H1 (cell line): ENCODE data around the gene NCOA5. TPM values are rescaled to one million over a fixed set of nuclear protein-coding genes. Genes with fewer than 3 reads are reported as not detected.

Source experiments
- CTCF ChIA-PET: fragments of 300-600 bp; sonication (Branson Sonifier 250); formaldehyde crosslinking; loops from one replicate; lab custom pipeline; 2021; ENCODE audit not compliant: partially characterized antibody; lab: Charles Lee
- POLR2A ChIA-PET: fragments of 300-600 bp; sonication (Branson Sonifier 250); formaldehyde crosslinking; loops from one replicate; lab custom pipeline; 2021; ENCODE audit warnings: inconsistent platforms; ENCODE audit not compliant: partially characterized antibody; lab: Charles Lee
- DNase-seq, 2 experiments: peaks; one replicate each; pipeline versions ENCODE4 v3.0.0 to v3.0.0-alpha.2; 2010 to 2022; ENCODE audit warnings: low spot score in 2 of 2, low read depth in 1 of 2, mixed read lengths in 1 of 2
- FAIRE-seq: peaks from 2 replicates; lab custom pipeline; 2011; peaks lifted over from hg19 to GRCh38; lab: Jason Lieb, UNC
- H2AFZ ChIP-seq: 2 replicates; pipeline ENCODE4 v1.8.1; 2012; ENCODE audit warnings: low read length, inconsistent platforms
- H2AK5ac ChIP-seq: 2 replicates; pipeline ENCODE4 v1.6.1; 2013; ENCODE audit warnings: low read depth, low read length
- H2BK120ac ChIP-seq: replicated peaks from 2 replicates; pipeline ENCODE3; 2013; ENCODE audit warnings: low read depth, low read length, inconsistent platforms
- H2BK12ac ChIP-seq: 2 replicates; pipeline ENCODE4 v1.6.1; 2013; ENCODE audit warnings: low read depth, low read length
- H2BK15ac ChIP-seq: 2 replicates; pipeline ENCODE4 v1.6.1; 2013; ENCODE audit warnings: low read length
- H2BK20ac ChIP-seq: 2 replicates; pipeline ENCODE4 v1.6.1; 2013; ENCODE audit warnings: low read length
- H2BK5ac ChIP-seq: 2 replicates; pipeline ENCODE4 v1.6.1; 2013; ENCODE audit warnings: low read depth, low read length
- H3K14ac ChIP-seq: 2 replicates; pipeline ENCODE4 v1.6.1; 2013; ENCODE audit warnings: inconsistent platforms; ENCODE audit not compliant: insufficient read length
- H3K18ac ChIP-seq: 2 replicates; pipeline ENCODE4 v1.6.1; 2013; ENCODE audit warnings: low read length; ENCODE audit errors: extremely low read depth
- H3K23ac ChIP-seq: 2 replicates; pipeline ENCODE4 v1.6.1; 2013; ENCODE audit warnings: inconsistent platforms; ENCODE audit not compliant: insufficient read length
- H3K23me2 ChIP-seq: 2 replicates; pipeline ENCODE4 v1.6.1; 2013; ENCODE audit warnings: low read depth, low read length
- H3K27ac ChIP-seq: 2 replicates; pipeline ENCODE4 v1.6.1; 2011; ENCODE audit warnings: low read depth, low read length, inconsistent platforms
- H3K27me3 ChIP-seq, 4 experiments: replicated peaks in 1 of 4; 1 replicate in 1 of 4; 2 replicates in 3 of 4; pipeline versions ENCODE4 v1.6.1 to v1.8.1; 2011 to 2013; ENCODE audit warnings: low read length in 3 of 4, mild to moderate bottlenecking in 3 of 4, inconsistent platforms in 2 of 4, mixed read lengths in 2 of 4, moderate library complexity in 1 of 4; ENCODE audit not compliant: control insufficient read depth in 3 of 4, insufficient read depth in 3 of 4; ENCODE audit errors: extremely low read depth in 1 of 4
- H3K36me3 ChIP-seq, 4 experiments: 2 replicates each; pipeline versions ENCODE4 v1.6.1 to v1.8.1; 2011 to 2013; ENCODE audit warnings: mild to moderate bottlenecking in 4 of 4, low read length in 3 of 4, moderate library complexity in 2 of 4, control low read depth in 1 of 4, inconsistent platforms in 1 of 4; ENCODE audit not compliant: insufficient read depth in 4 of 4, control insufficient read depth in 2 of 4
- H3K4ac ChIP-seq: replicated peaks from 2 replicates; pipeline ENCODE3; 2013; ENCODE audit warnings: low read length, low read depth, mixed read lengths, inconsistent platforms; ENCODE audit not compliant: insufficient read length
- H3K4me1 ChIP-seq, 4 experiments: replicated peaks in 1 of 4; 1 replicate in 1 of 4; 2 replicates in 3 of 4; pipeline versions ENCODE4 v1.6.1 to v1.8.1; 2011 to 2013; ENCODE audit warnings: low read length in 3 of 4, inconsistent platforms in 2 of 4, mixed read lengths in 1 of 4; ENCODE audit not compliant: insufficient read depth in 4 of 4, control insufficient read depth in 3 of 4
- H3K4me2 ChIP-seq, 2 experiments: 2 replicates each; pipeline versions ENCODE4 v1.6.1 to v1.8.1; 2011 to 2013; ENCODE audit warnings: low read depth in 2 of 2, low read length in 2 of 2, control low read depth in 1 of 2, inconsistent platforms in 1 of 2, mild to moderate bottlenecking in 1 of 2; ENCODE audit not compliant: insufficient read depth in 1 of 2
- H3K4me3 ChIP-seq, 4 experiments: fragments of 200-600, 300-600 bp in 1 of 4; sonication (generic), shearing (Covaris generic), sonication (Bioruptor Twin) in 1 of 4; 2 replicates each; pipeline versions ENCODE4 v1.5.1 to v1.8.1; 2011 to 2016; ENCODE audit warnings: low read length in 4 of 4, low read depth in 3 of 4, control low read depth in 2 of 4, inconsistent platforms in 2 of 4, mild to moderate bottlenecking in 2 of 4, mixed read lengths in 1 of 4, moderate library complexity in 1 of 4; ENCODE audit not compliant: insufficient read depth in 2 of 4; ENCODE audit errors: extremely low read depth in 1 of 4
- H3K56ac ChIP-seq: replicated peaks from 2 replicates; pipeline ENCODE3; 2013; ENCODE audit warnings: low read depth, mild to moderate bottlenecking, mixed read lengths, low read length, inconsistent platforms; ENCODE audit not compliant: insufficient read length
- H3K79me1 ChIP-seq: 2 replicates; pipeline ENCODE4 v1.6.1; 2013; ENCODE audit warnings: low read depth, low read length, control low read depth
- H3K79me2 ChIP-seq, 2 experiments: 2 replicates each; pipeline versions ENCODE4 v1.6.1 to v1.8.1; 2012 to 2013; ENCODE audit warnings: low read length in 2 of 2, mild to moderate bottlenecking in 2 of 2, inconsistent platforms in 1 of 2; ENCODE audit not compliant: insufficient read depth in 2 of 2, control insufficient read depth in 1 of 2
- H3K9ac ChIP-seq, 4 experiments: replicated peaks in 1 of 4; 1 replicate in 1 of 4; 2 replicates in 3 of 4; pipeline versions ENCODE4 v1.6.1 to v1.8.1; 2011 to 2013; ENCODE audit warnings: low read depth in 3 of 4, low read length in 3 of 4, control low read depth in 2 of 4, mild to moderate bottlenecking in 2 of 4, moderate library complexity in 2 of 4, inconsistent platforms in 1 of 4; ENCODE audit errors: extremely low read depth in 1 of 4
- H3K9me3 ChIP-seq, 2 experiments: 2 replicates each; pipeline versions ENCODE4 v1.6.1 to v1.8.1; 2012 to 2013; ENCODE audit warnings: mild to moderate bottlenecking in 2 of 2, moderate library complexity in 2 of 2, control low read depth in 1 of 2, inconsistent platforms in 1 of 2, low read depth in 1 of 2, low read length in 1 of 2, mixed read lengths in 1 of 2; ENCODE audit not compliant: insufficient read depth in 2 of 2
- H4K20me1 ChIP-seq, 2 experiments: replicated peaks in 1 of 2; 2 replicates each; pipeline versions ENCODE3 to v1.8.1; 2011 to 2013; ENCODE audit warnings: inconsistent platforms in 2 of 2, low read length in 2 of 2, mild to moderate bottlenecking in 1 of 2; ENCODE audit not compliant: insufficient read depth in 2 of 2, control insufficient read depth in 1 of 2
- H4K5ac ChIP-seq: 2 replicates; pipeline ENCODE4 v1.6.1; 2013; ENCODE audit warnings: low read length, low read depth, mixed read lengths, inconsistent platforms; ENCODE audit not compliant: insufficient read length
- H4K8ac ChIP-seq: 2 replicates; pipeline ENCODE4 v1.8.0; 2013; ENCODE audit warnings: mild to moderate bottlenecking, moderate library complexity, low read length, inconsistent platforms; ENCODE audit not compliant: insufficient read depth; ENCODE audit errors: extremely low read depth
- H4K91ac ChIP-seq: replicated peaks from 2 replicates; pipeline ENCODE3; 2013; ENCODE audit warnings: low read length, mixed read lengths, inconsistent platforms; ENCODE audit not compliant: insufficient read length
- KDM1A ChIP-seq: fragments of 200-600, 300-600 bp; sonication (generic); IDR thresholded peaks from 2 replicates; pipeline ENCODE4 v1.7.1; 2016; ENCODE audit warnings: mild to moderate bottlenecking, low read length, borderline replicate concordance
- PHF8 ChIP-seq: fragments of 200-600 bp; sonication (generic); conservative IDR thresholded peaks from 2 replicates; pipeline ENCODE4 v1.7.1; 2012; ENCODE audit warnings: low read depth, mild to moderate bottlenecking, inconsistent platforms, low read length, moderate library complexity
- WGBS, 2 experiments: shearing (Covaris generic) in 1 of 2; methylation state at CpG; one replicate each; pipeline versions ENCODE4 v1.1.6 to v1.1.7; 2013 to 2015; ENCODE audit warnings: low lambda C conversion rate in 2 of 2, mixed read lengths in 2 of 2, inconsistent platforms in 1 of 2, low coverage in 1 of 2, missing lambda C conversion rate in 1 of 2; ENCODE audit not compliant: insufficient replicate concordance in 2 of 2, insufficient coverage in 1 of 2, insufficient read length in 1 of 2; ENCODE audit errors: extremely low coverage in 1 of 2, missing lambda C conversion rate in 1 of 2; 5-methylcytosine and 5-hydroxymethylcytosine counted together
- polyA plus RNA-seq, 7 experiments: library from polyadenylated mRNA; depleted of rRNA in 3 of 7; stranded (reverse) in 5 of 7; unstranded in 2 of 7; fragments of >200 nt in 5 of 7; fragments of 200-250 nt in 2 of 7; gene quantifications; 1 replicate in 5 of 7; 2 replicates in 1 of 7; 4 replicates in 1 of 7; pipeline versions ENCODE4 v1.2.1 to v1.2.3, GENCODE V29; 2011 to 2013; ENCODE audit warnings: missing spikeins in 2 of 7, mixed read lengths in 2 of 7
- total RNA-seq: library from RNA; stranded (reverse); fragmentation: NEBNext Ultra II Directional; extraction: Animal tissue kit (Norgen Biotek cat#: 25700); gene quantifications from 2 replicates; pipeline ENCODE4 v1.2.1, GENCODE V29; 2021

Gene NCOA5
- total and polyA plus RNA-seq, 2 of the 8 experiments (the other 6 are each of a cell fraction or from before 2014, with no cell fraction given) = 20.4 to 29.0 TPM

DNA sequence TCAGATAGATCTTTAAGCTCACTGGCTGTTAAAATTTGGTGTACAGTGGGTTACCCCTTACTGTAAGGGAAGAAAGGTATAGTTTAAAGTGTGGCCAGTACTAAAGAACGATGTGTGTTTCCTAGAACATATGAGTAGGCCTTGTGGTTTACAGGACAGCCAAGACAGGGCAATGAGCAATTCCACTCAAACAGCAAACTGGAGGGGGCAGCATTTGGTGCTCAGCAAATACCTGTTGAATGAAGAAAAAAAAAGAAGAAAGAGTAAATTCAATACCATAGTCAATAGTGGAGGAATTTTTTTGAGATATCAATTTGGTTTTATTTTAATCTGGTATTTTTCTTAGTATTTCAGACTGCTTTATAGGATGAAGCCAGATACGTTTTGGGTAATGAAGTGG, 3.8 kb upstream of the NCOA5 start:
- no peak overlapping the region for H4K91ac ChIP-seq
- CTCF ChIA-PET = interaction anchor here (1.2 to 2.2 kb wide), 2 partner anchors 51 to 80 kb away, joined by 3 to 7 read pairs; no protein-coding TSS in a partner anchor
- H3K79me1 ChIP-seq = peaks cover under 1% of the 10 kb centered on the region; the same call in 1 of the 2 replicates
- no peak overlapping the region for H2BK12ac ChIP-seq
- H3K4me1 ChIP-seq = 0 out of 7 replicates have a peak, but pooled peaks cover 0 to 1% (median under 1%) of the 10 kb centered on the region in 4 experiments
- DNase-seq = no peak
- no peaks in the 10 kb centered on the region; a peak in 1 of 4 replicates for H3K9me3 ChIP-seq
- TF ChIP-seq PHF8 (no peak), KDM1A (no peak)
- TF ChIP-seq, all 59 proteins: peak for 0
- H4K5ac ChIP-seq = no peak overlapping the region
- no peak overlapping the region for H2BK120ac ChIP-seq
- H3K18ac ChIP-seq = no peak overlapping the region
- no peaks in the 10 kb centered on the region for H3K36me3 ChIP-seq
- no peak overlapping the region for H2AK5ac ChIP-seq
- no peak overlapping the region for H2BK15ac ChIP-seq
- no peak overlapping the region for H3K4ac ChIP-seq
- H3K14ac ChIP-seq = no peak overlapping the region
- no peak overlapping the region for H3K56ac ChIP-seq
- WGBS, 2 experiments = 74% methylated on average over 2 of the region's 2 CpGs; no CpG with 5 or more reads in 1 of the 2 experiments
- H4K20me1 ChIP-seq = peaks cover 3 to 4% of the 10 kb centered on the region in 2 experiments
- no peak overlapping the region for H4K8ac ChIP-seq
- H2AFZ ChIP-seq = no peak overlapping the region
- H3K4me2 ChIP-seq = no peak overlapping the region
- POLR2A ChIA-PET = interaction anchor here (2.6 kb wide), 1 partner anchor 15 kb away, joined by 9 read pairs; no protein-coding TSS in a partner anchor
- FAIRE-seq = no peak
- no peak overlapping the region for H3K4me3 ChIP-seq
- H3K23ac ChIP-seq = no peak overlapping the region
- H3K27me3 ChIP-seq = no peaks in the 10 kb centered on the region
- H2BK5ac ChIP-seq = no peak overlapping the region
- H3K79me2 ChIP-seq = peaks cover 5 to 6% of the 10 kb centered on the region in 2 experiments
- H3K27ac ChIP-seq = no peak overlapping the region
- no peak overlapping the region for H3K9ac ChIP-seq
- no peak overlapping the region for H2BK20ac ChIP-seq
- no peaks in the 10 kb centered on the region; the same call in 1 of the 2 replicates for H3K23me2 ChIP-seq
